Measurements from ENCODE around the gene CHPF2.

Gene CHPF2

DNA sequence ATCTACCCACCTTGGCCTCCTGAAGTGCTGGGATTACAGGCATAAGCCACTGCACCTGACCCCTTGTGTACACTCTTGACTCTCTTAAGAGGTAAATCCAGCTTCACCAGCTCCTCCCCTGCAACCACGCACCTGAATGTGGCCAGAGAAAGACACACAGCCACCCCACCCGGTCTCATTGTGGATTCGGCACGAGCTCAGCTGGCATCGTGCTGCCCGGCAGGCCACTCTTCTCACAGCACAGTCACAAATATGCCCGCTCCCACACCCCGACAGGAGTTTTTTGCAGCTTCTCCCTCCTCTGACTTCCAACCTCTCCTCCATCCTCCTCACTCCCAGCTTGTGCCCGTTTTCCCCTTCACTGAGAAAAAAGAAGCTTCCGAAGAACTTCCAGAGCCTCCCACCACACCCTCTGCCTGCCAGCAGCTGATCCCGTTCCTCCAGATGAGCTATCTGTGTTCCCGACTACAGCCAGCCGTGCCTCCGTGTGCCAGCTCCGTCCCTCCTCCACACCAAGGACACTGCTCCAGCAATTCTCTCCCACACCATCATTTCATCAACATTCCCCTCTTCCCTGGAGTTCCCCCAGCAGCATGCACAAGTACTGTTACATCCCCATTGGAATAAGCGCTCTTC is 24.2 kb downstream of the CHPF2 start:
- Histone ChIP-seq H3K27ac (ENCODE audit: low read depth, low read length) (no peak overlapping the region), H3K27me3 (ENCODE audit: control insufficient read depth, insufficient read depth, low read length) (peaks cover 66% of the 10 kb centered on the region), H3K4me3 (ENCODE audit: low read depth, low read length) (no peak overlapping the region), H3K9me3 (ENCODE audit: control insufficient read depth, insufficient read depth, low read depth, low read length) (no peaks in the 10 kb centered on the region), H3K4me1 (ENCODE audit: control insufficient read depth, insufficient read depth, low read length) (peaks cover 11% of the 10 kb centered on the region), H3K9ac (ENCODE audit: low read length) (no peak overlapping the region), H3K36me3 (ENCODE audit: control insufficient read depth, insufficient read depth, low read length) (no peaks in the 10 kb centered on the region)

- no peaks in the 10 kb centered on the region for H3K9me3 ChIP-seq (ENCODE audit: control insufficient read depth, insufficient read depth, low read depth, low read length)
- H3K36me3 ChIP-seq (ENCODE audit: control insufficient read depth, insufficient read depth, low read length): no peaks in the 10 kb centered on the region
- H3K4me3 ChIP-seq (ENCODE audit: low read depth, low read length): no peak overlapping the region
- peaks cover 4% of the 10 kb centered on the region; the same call in 1 of the 2 replicates for H3K4me1 ChIP-seq (ENCODE audit: control insufficient read depth, insufficient read depth, low read length)
- H3K27me3 ChIP-seq (ENCODE audit: control insufficient read depth, insufficient read depth, low read length): peaks cover 68% of the 10 kb centered on the region
- no peak overlapping the region for H3K9ac ChIP-seq (ENCODE audit: low read length)
- H3K27ac ChIP-seq (ENCODE audit: low read depth, low read length): no peak overlapping the region
Measured at GRCh38 chr7:151257990-151258389, 25.7 kb downstream of the CHPF2 start.

GRCh38 chr7:151260471-151260870 is 28.2 kb downstream of the CHPF2 start:
- Histone ChIP-seq H3K36me3 (ENCODE audit: control insufficient read depth, insufficient read depth, low read length) (no peaks in the 10 kb centered on the region), H3K27me3 (ENCODE audit: control insufficient read depth, insufficient read depth, low read length) (peaks cover 47% of the 10 kb centered on the region), H3K9ac (ENCODE audit: low read length) (no peak overlapping the region), H3K27ac (ENCODE audit: low read depth, low read length) (no peak overlapping the region), H3K9me3 (ENCODE audit: control insufficient read depth, insufficient read depth, low read depth, low read length) (no peaks in the 10 kb centered on the region), H3K4me1 (ENCODE audit: control insufficient read depth, insufficient read depth, low read length) (no peaks in the 10 kb centered on the region), H3K4me3 (ENCODE audit: low read depth, low read length) (no peak overlapping the region)

DNA sequence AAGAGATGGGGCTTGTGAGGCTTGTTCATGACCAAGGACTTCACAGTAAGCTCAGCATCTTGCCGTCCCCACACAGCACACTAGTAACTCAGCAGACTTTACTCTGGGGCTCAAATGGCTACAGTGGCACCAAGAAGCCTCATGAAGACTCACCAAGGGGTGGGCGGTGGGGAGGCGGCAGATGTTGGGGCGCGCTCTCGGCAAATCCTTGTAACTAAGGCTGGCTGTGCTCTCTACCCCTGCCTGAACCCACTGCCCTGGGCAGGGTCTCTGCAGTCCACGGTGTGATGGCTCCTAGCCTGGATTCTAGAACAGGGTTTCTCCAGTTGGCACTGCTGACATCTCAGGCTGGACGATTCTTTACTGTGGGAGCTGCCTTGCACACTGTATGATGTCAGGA is 28.6 kb downstream of the CHPF2 start:
- Histone ChIP-seq H3K4me3 (ENCODE audit: low read depth, low read length) (no peak overlapping the region), H3K4me1 (ENCODE audit: control insufficient read depth, insufficient read depth, low read length) (no peaks in the 10 kb centered on the region), H3K36me3 (ENCODE audit: control insufficient read depth, insufficient read depth, low read length) (no peaks in the 10 kb centered on the region), H3K27ac (ENCODE audit: low read depth, low read length) (no peak overlapping the region), H3K9ac (ENCODE audit: low read length) (no peak overlapping the region), H3K9me3 (ENCODE audit: control insufficient read depth, insufficient read depth, low read depth, low read length) (no peaks in the 10 kb centered on the region), H3K27me3 (ENCODE audit: control insufficient read depth, insufficient read depth, low read length) (peaks cover 44% of the 10 kb centered on the region)

DNA sequence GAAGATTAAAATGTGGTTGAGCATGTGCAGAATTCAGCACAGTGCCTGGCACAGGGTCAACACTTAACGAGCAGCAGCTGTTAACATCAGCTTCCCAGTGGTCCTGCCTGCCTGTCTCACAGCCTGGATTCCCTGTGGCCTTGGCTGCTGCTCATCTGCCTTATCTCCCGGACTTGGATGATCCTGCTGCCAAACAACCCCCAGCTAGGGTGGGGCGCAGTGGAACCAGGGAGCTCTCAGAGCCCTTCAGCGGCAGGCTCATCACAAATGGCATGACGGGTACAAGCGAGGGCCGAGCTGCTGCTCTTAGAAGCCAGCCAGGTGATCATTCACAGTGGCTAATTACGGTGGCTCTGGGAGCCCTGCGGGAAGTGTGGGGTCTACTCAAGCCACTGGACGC is 29.2 kb downstream of the CHPF2 start:
- H3K4me3 ChIP-seq (ENCODE audit: low read depth, low read length): no peak overlapping the region

GRCh38 chr7:151264615-151265014 is 32.3 kb downstream of the CHPF2 start:
- no peak overlapping the region for H3K9ac ChIP-seq (ENCODE audit: low read length)
- H3K9me3 ChIP-seq (ENCODE audit: control insufficient read depth, insufficient read depth, low read depth, low read length): no peaks in the 10 kb centered on the region
- H3K36me3 ChIP-seq (ENCODE audit: control insufficient read depth, insufficient read depth, low read length): no peaks in the 10 kb centered on the region
- H3K4me3 ChIP-seq (ENCODE audit: low read depth, low read length): no peak overlapping the region
- H3K27me3 ChIP-seq (ENCODE audit: control insufficient read depth, insufficient read depth, low read length): peaks cover 26% of the 10 kb centered on the region
- no peaks in the 10 kb centered on the region for H3K4me1 ChIP-seq (ENCODE audit: control insufficient read depth, insufficient read depth, low read length)
- H3K27ac ChIP-seq (ENCODE audit: low read depth, low read length): no peak overlapping the region

More for the DNA sequence above, 29.2 kb downstream of the CHPF2 start:
- peaks cover 41% of the 10 kb centered on the region for H3K27me3 ChIP-seq (ENCODE audit: control insufficient read depth, insufficient read depth, low read length)
- H3K9me3 ChIP-seq (ENCODE audit: control insufficient read depth, insufficient read depth, low read depth, low read length): no peaks in the 10 kb centered on the region
- no peaks in the 10 kb centered on the region for H3K36me3 ChIP-seq (ENCODE audit: control insufficient read depth, insufficient read depth, low read length)
- no peaks in the 10 kb centered on the region for H3K4me1 ChIP-seq (ENCODE audit: control insufficient read depth, insufficient read depth, low read length)
- no peak overlapping the region for H3K9ac ChIP-seq (ENCODE audit: low read length)
- no peak overlapping the region for H3K27ac ChIP-seq (ENCODE audit: low read depth, low read length)

GRCh38 chr7:151265351-151265931 is 33.2 kb downstream of the CHPF2 start:
- Histone ChIP-seq H3K4me1 (ENCODE audit: control insufficient read depth, insufficient read depth, low read length) (no peaks in the 10 kb centered on the region), H3K36me3 (ENCODE audit: control insufficient read depth, insufficient read depth, low read length) (no peaks in the 10 kb centered on the region), H3K9ac (ENCODE audit: low read length) (no peak overlapping the region), H3K27me3 (ENCODE audit: control insufficient read depth, insufficient read depth, low read length) (peaks cover 19% of the 10 kb centered on the region), H3K9me3 (ENCODE audit: control insufficient read depth, insufficient read depth, low read depth, low read length) (no peaks in the 10 kb centered on the region), H3K4me3 (ENCODE audit: low read depth, low read length) (no peak overlapping the region), H3K27ac (ENCODE audit: low read depth, low read length) (no peak overlapping the region)

GRCh38 chr7:151269511-151269910 is 37.2 kb downstream of the CHPF2 start:
- H3K36me3 ChIP-seq (ENCODE audit: control insufficient read depth, insufficient read depth, low read length): no peaks in the 10 kb centered on the region
- H3K9me3 ChIP-seq (ENCODE audit: control insufficient read depth, insufficient read depth, low read depth, low read length): no peaks in the 10 kb centered on the region
- H3K9ac ChIP-seq (ENCODE audit: low read length): no peak overlapping the region
- H3K4me1 ChIP-seq (ENCODE audit: control insufficient read depth, insufficient read depth, low read length): no peaks in the 10 kb centered on the region
- no peak overlapping the region for H3K4me3 ChIP-seq (ENCODE audit: low read depth, low read length)
- no peak overlapping the region for H3K27ac ChIP-seq (ENCODE audit: low read depth, low read length)
- peaks cover 5% of the 10 kb centered on the region for H3K27me3 ChIP-seq (ENCODE audit: control insufficient read depth, insufficient read depth, low read length)

GRCh38 chr7:151271699-151272355 is 39.5 kb downstream of the CHPF2 start:
- no peaks in the 10 kb centered on the region for H3K36me3 ChIP-seq (ENCODE audit: control insufficient read depth, insufficient read depth, low read length)
- H3K9ac ChIP-seq (ENCODE audit: low read length): no peak overlapping the region
- H3K4me1 ChIP-seq (ENCODE audit: control insufficient read depth, insufficient read depth, low read length): no peaks in the 10 kb centered on the region; the same call in 1 of the 2 replicates
- H3K9me3 ChIP-seq (ENCODE audit: control insufficient read depth, insufficient read depth, low read depth, low read length): no peaks in the 10 kb centered on the region
- no peak overlapping the region for H3K27ac ChIP-seq (ENCODE audit: low read depth, low read length)
- peaks cover 27% of the 10 kb centered on the region for H3K27me3 ChIP-seq (ENCODE audit: control insufficient read depth, insufficient read depth, low read length)
- H3K4me3 ChIP-seq (ENCODE audit: low read depth, low read length): no peak overlapping the region

GRCh38 chr7:151272405-151272804 is 40.1 kb downstream of the CHPF2 start:
- peaks cover 30% of the 10 kb centered on the region for H3K27me3 ChIP-seq (ENCODE audit: control insufficient read depth, insufficient read depth, low read length)
- no peaks in the 10 kb centered on the region for H3K36me3 ChIP-seq (ENCODE audit: control insufficient read depth, insufficient read depth, low read length)
- no peak overlapping the region for H3K9ac ChIP-seq (ENCODE audit: low read length)
- no peak overlapping the region for H3K27ac ChIP-seq (ENCODE audit: low read depth, low read length)
- no peaks in the 10 kb centered on the region for H3K9me3 ChIP-seq (ENCODE audit: control insufficient read depth, insufficient read depth, low read depth, low read length)
- no peak overlapping the region for H3K4me3 ChIP-seq (ENCODE audit: low read depth, low read length)
- peaks cover 3% of the 10 kb centered on the region; the same call in 1 of the 2 replicates for H3K4me1 ChIP-seq (ENCODE audit: control insufficient read depth, insufficient read depth, low read length)

DNA sequence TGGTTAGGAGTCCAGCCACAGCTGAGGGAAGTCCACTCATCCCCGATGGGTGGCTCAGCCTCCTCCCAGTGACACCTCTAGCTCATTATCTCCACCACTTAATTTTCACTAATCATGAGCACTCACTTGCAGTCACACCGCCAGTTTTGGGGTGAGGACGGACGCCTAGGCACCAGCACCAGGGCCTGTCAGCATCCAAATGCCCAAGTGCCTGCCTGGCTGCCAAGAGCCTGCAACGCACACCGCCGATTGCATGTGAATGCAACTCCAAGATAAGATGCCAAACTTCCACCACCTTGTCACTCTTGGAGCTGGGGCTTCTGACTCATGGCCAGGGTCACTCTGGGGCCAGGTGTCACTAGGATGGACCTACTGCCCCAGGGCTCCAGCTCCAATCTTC is 40.6 kb downstream of the CHPF2 start:
- peaks cover 35% of the 10 kb centered on the region for H3K27me3 ChIP-seq (ENCODE audit: control insufficient read depth, insufficient read depth, low read length)
- no peaks in the 10 kb centered on the region for H3K36me3 ChIP-seq (ENCODE audit: control insufficient read depth, insufficient read depth, low read length)
- H3K4me1 ChIP-seq (ENCODE audit: control insufficient read depth, insufficient read depth, low read length): peaks cover 3% of the 10 kb centered on the region; the same call in 1 of the 2 replicates
- no peak overlapping the region for H3K27ac ChIP-seq (ENCODE audit: low read depth, low read length)
- H3K9me3 ChIP-seq (ENCODE audit: control insufficient read depth, insufficient read depth, low read depth, low read length): no peaks in the 10 kb centered on the region
- H3K9ac ChIP-seq (ENCODE audit: low read length): no peak overlapping the region
- H3K4me3 ChIP-seq (ENCODE audit: low read depth, low read length): no peak overlapping the region

Data from HUES6 (cell line).